GM12892 (cell line): ENCODE measurements around the gene ZNRD2.
"Not testable (repeated sequence)": the region's sequence is repeated elsewhere in the genome, so short reads cannot be mapped to it uniquely, and the experiment has no call there.

Source experiments
- DNase-seq: peaks from one replicate; pipeline ENCODE4 v3.0.0; 2011; ENCODE audit not compliant: insufficient read length
- FAIRE-seq: peaks from 2 replicates; lab custom pipeline; 2011; peaks lifted over from hg19 to GRCh38; lab: Jason Lieb, UNC
- POLR2A ChIP-seq: IDR thresholded peaks from 2 replicates; pipeline ENCODE4 v1.6.1; 2011; ENCODE audit warnings: low read depth, low read length, control low read depth
- POLR2AphosphoS5 ChIP-seq: IDR thresholded peaks from 2 replicates; pipeline ENCODE4 v1.6.1; 2011; ENCODE audit warnings: low read depth, low read length, control low read depth
- TAF1 ChIP-seq: IDR thresholded peaks from 2 replicates; pipeline ENCODE4 v1.6.1; 2011; ENCODE audit warnings: low read depth, mild to moderate bottlenecking, control low read depth, low read length, borderline replicate concordance

Gene ZNRD2

DNA sequence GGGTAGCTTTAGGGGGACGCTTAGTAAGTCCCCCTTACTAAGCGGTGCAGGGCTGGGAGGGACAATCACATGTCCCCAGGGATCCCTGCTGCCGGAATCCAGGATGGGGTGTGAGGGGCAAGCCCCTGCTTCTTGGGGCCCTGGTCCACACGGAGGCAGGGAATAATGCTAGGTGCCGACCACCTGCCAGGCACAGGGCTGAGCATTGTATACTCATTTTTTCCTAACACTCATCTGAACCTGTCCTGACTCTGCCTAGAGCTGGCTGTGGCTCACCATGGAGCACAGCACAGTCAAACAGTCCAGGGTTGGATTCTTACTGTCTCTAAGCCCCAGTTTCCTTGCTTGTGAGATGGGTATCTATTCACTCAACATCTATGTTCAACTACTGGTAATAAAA lies 10.7 kb upstream of the ZNRD2 start:
- FAIRE-seq (no peak), DNase-seq (no peak)
- no peak for TF ChIP-seq POLR2A
- TF ChIP-seq TAF1, result no peak
- TF ChIP-seq POLR2AphosphoS5, result no peak

DNA sequence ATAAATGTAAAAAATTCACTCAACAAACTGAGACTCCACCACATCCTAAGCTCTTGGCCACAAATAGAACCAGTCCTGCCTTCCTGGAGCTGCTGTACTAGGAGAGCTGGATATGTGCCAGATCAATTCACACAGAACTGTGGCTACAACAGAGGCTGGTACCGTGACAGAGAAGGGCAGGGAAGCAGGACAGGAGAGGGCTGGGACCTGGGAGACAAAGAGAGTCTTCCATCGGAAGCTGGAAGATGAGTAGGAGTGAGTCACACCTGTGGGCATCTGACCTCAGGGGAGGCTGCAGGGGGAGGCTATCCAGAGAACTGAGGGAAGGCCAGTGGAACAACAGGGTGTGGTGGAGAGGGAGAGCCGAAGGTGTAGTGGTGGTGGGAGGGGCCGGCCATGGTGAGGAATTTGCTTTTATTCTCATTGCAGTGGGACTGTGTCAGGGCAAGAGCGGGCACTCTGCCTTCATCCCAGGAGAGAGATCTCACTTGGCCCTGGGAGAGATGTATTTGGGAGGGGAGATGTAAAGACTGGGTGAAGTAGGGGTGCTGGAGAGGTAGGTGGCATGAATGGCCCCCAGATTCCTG lies 10.2 kb upstream of the ZNRD2 start:
- TF ChIP-seq POLR2A (no peak), POLR2AphosphoS5 (no peak), TAF1 (no peak)
- FAIRE-seq, result no peak
- DNase-seq, result no peak

DNA sequence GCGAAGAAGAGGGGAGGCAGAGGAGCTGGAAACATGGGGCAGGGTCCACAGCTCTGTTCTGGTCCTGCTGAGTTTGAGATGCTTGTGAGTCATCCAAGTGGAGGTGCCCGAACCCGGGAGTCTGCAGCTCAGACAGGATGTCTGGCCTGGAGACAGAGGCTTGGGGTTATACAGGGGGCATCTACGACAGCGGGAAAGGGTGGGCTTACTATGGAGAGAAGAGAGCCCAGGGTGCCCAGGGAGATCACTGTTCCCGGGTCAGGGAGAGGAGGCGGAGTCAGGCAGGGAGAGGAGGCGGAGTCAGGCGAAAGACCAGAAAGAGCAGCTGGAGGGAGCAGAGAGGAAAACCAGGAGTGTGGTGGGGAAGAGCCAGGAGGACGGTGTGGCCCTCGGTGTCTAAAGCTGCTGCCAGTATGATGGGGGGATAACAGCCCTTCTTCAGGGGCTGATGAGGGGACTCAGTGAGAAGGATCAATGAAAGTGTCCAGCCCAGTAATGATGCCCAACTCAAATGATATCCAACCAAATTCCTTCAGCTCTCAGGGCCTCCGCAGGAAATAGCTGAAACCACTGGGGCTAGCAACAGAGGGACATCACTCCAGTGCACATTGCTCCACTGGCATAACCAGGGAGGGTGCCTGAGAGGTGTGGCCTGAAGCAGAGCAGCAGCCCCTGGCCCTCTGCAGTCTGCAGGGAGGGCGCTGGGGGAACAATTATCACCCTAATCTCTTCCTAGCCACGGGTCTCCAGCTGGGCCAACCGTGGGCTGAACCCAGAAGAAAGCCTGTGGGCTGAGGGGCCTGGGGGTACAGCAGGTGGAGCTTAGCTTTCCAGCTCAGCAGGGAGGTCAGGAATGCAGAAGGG lies 9.5 kb upstream of the ZNRD2 start:
- TF ChIP-seq POLR2A, result no peak
- no peak for TF ChIP-seq POLR2AphosphoS5
- TF ChIP-seq TAF1, result no peak
- FAIRE-seq (no peak), DNase-seq (no peak)

DNA sequence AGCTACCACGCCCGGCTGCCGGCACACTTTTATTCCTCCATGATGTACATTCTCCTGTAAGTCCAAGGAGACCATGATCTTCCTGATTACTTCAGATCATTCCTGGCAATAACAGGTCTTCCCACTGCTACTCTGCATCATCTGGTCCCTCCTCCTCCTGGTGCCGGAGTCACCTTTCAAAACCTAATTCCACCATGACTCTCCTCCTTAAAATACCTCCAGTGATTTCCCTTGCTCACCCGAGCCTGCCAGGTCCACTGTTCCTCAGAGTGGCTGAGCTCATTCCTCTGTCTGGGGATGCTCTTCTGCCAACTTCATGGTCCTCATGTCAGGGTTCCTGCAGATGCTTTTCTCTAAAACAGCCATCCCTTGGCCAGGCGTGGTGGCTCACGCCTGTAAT lies 8.3 kb upstream of the ZNRD2 start:
- TF ChIP-seq POLR2A, result no peak
- DNase-seq (no peak), FAIRE-seq (no peak)

- FAIRE-seq, result no peak
- DNase-seq, result no peak
- TF ChIP-seq TAF1 (no peak), POLR2A (no peak), POLR2AphosphoS5 (no peak)
These were observed 7.5 kb upstream of the ZNRD2 start for GRCh38 chr11:65562788-65563187.

GRCh38 chr11:65563601-65564000 lies 6.7 kb upstream of the ZNRD2 start:
- no peak for DNase-seq
- no peak for FAIRE-seq
- TF ChIP-seq TAF1 (no peak), POLR2A (no peak), POLR2AphosphoS5 (no peak)

GRCh38 chr11:65564879-65565559 lies 5.3 kb upstream of the ZNRD2 start:
- not testable (repeated sequence) for FAIRE-seq, DNase-seq

- FAIRE-seq (no peak), DNase-seq (no peak)
- TF ChIP-seq POLR2AphosphoS5 (no peak), TAF1 (no peak), POLR2A (no peak)
These were observed 4.4 kb upstream of the ZNRD2 start for GRCh38 chr11:65565624-65566453.

GRCh38 chr11:65569164-65569972 lies 909 bp upstream of the ZNRD2 start:
- no peak for TF ChIP-seq POLR2A
- TF ChIP-seq POLR2AphosphoS5, result no peak
- no peak for TF ChIP-seq TAF1
- no peak for DNase-seq

DNA sequence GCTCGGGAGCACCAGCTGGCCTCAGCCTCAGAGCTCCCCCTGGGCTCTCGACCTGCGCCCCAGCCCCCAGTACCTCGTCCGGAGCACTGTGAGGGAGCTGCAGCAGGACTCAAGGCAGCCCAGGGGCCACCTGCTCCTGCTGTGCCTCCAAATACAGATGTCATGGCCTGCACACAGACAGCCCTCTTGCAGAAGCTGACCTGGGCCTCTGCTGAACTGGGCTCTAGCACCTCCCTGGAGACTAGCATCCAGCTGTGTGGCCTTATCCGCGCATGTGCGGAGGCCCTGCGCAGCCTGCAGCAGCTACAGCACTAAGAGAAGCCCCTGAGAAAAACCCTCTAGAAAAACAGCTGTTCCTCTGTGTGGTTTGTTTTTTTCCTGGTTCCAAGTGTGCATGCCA lies 1.1 kb downstream of the ZNRD2 start:
- DNase-seq, result no peak
- TF ChIP-seq TAF1 (no peak), POLR2A (no peak), POLR2AphosphoS5 (no peak)
- no peak for FAIRE-seq

More at GRCh38 chr11:65569164-65569972, 909 bp upstream of the ZNRD2 start:
- peak; percentile 48 for FAIRE-seq
